Smooth muscle cell of the brain vasculature (primary cell): Measurements from ENCODE around the gene HOXA6.

Experiments used
- DNase-seq: peaks from one replicate; pipeline ENCODE4 v3.0.0-alpha.2; 2012; ENCODE audit warnings: low read depth, low spot score

The HOXA6 gene

DNA sequence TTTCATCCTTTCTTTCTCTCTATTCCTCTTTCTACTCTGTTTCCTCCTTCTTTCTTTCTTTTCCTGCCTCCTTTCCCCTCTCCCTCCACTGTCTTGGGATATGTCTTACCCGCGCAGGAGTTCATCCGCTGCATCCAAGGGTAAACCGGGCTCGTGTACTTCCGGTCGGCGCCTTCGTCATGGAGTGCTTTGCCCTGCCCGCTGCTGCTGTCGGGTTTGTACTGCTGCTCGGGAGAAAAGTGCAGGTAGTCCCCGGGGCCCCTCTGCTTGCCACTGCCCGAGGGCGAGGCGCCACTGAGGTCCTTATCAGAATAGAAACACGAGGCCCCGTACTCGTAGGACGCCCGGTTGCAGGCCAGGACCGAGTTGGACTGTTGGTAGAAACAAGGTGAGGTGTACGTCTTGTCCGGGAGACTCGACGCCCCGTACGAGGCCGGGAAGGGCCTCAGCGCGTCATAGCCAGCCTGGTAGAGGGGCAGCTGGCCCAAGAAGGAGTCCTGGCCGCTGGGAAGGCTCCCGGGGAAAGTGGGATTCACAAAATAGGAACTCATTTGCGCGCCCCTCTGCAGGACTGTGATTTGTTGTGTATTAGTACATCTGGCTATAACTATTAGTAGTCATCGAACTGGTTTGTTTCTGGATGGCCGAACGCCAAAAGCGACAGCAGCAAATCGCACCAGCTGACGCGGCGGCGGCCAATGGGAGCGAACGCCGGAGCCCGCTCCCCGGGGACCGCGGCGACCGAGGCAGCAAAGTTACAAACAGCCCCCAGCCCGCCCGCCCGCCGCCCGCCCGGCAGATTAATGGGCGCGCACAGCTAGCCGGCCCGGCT is at the start of gene HOXA6:
Gene HOXA6, minus strand, starts transcription at position 576 of the 832 bp plus-strand sequence. Its CDS starts 25 bp downstream, at position 551.
- no peak for DNase-seq

DNA sequence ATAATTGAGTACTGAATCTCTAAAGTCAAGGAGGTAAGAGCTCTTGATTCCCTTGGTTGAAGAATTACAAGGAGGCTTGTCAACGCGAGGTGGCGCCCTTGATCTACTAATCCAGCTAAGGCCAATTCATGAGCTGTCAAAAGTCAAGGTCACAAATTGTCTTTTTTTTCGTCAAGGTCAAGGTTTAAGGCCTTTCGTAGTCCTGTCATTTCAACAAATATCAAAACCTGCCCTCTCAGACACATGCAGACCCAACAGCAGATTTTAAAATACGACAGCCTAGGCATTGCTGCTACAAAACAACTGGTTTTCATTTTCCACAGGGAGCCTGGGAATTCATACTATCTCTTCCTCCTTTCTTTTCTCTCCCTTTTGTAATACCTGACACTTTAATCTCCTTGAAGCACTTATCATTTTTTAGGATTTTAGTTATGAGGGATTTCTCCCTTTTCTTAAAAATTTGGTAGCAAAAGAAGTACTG is 48.8 kb upstream of the HOXA6 start:
- peak; percentile 51 for DNase-seq

DNA sequence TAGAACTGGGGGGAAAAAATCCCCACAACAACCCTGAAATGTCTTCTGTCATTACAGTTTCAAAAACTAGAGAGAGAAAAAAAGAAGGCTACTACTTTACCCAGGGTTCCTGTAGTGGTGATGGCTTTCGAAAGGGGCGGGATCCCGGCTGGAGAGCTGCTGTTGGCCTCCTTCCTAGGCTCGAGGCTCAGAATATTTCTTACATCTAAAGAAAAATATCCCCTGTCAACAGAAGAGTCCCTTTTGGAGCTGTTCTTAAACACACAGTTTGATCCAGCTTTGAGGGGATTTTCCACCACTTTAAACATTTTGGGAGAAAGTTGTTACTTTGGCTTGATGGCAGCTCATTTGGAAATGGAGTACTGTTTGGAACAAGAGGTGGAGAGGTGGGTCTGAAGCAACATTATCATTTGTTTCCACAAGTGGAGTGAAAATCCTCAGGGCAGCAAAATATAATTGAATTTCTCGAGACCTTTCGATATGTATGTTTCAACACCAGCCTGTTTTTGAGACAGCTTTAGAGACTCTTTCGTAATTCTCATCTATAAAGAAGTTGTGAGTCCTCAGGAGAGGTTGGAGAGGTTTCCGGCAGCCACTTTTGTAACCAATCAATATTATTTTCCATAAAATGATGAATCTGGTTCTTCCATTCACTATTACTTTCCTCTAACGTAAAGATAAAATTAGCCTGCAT is 47.3 kb upstream of the HOXA6 start:
- DNase-seq, result no peak

DNA sequence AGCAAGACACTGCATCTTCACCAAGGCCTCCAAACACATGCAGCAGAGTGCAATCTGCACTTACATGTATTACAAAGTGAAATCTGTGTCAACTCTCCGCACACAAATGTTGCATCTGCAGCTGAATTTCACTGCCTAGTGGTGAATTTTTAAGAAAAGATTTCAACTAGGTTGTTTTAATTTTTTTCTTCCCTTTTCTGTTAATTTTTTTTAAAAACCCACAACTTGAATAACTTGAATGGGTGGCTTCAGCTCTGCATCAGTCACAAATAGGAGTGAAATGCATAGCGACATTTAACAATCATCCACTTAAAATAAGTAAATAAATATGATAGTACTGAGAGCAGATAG is 46.4 kb upstream of the HOXA6 start:
- no peak for DNase-seq

DNA sequence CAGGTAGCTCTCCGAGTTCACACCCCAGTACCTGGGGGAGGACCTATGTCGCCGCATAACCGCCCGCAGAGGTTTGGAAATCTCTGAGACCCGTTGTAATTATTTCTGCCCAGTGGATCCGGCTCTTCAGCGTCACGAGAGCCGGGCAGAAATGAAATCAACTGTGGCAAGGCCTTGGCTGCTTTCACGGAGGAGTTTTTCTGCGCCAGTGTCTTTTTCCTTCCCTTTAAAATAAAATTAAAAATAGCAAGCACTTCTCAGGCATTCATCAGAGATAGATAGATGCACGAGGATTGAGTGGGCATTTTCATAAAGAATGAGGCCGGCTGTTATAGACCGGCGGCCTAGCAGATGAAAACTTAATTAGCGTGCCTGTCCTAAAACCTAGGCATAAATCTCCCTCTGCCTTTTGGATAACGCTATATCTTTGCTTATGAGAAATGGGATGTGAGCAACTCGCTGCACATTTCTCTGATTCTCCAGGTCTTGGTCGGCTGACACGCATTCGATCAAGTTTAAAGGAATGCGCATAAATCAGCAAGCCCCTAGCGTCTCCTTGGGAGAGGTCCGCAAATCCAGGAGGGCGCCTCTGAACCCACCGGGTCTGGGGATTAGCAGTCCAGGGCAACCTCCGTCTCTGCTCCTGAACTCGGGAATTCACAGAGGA is 45.9 kb upstream of the HOXA6 start:
- DNase-seq, result no peak

GRCh38 chr7:27192546-27193334 is 45.2 kb upstream of the HOXA6 start:
- no peak for DNase-seq

GRCh38 chr7:27191833-27192545 is 44.4 kb upstream of the HOXA6 start:
- DNase-seq, result no peak

DNA sequence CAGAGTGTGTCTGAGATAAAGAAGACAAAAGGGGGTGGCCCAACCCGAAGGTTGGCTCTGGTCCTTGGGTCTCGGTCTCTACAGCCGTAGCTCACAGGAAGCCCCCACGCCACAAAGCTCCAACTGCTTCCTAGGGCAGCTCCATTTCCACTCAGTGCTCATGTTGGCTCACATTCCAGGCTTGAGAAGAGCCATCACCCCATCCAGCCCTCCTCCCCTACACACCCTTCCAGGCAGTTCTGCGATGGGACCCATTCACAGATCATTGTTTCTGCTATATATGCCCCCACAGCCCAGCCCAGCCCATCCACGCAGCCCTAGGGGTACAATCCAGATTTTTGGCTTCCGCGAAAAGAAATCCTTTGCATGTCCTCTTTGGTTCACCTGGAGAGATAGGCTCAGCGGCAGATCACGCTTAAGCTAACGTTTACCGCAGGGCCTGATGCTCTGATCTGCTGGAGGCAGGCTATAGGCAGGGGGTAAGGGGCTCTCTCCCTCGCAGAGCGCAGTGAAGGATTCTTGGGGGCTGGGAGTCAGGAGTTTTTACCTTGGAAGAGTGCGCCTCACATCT is 43.7 kb upstream of the HOXA6 start:
- no peak for DNase-seq

GRCh38 chr7:27189997-27190748 is 42.6 kb upstream of the HOXA6 start:
- no peak for DNase-seq

DNA sequence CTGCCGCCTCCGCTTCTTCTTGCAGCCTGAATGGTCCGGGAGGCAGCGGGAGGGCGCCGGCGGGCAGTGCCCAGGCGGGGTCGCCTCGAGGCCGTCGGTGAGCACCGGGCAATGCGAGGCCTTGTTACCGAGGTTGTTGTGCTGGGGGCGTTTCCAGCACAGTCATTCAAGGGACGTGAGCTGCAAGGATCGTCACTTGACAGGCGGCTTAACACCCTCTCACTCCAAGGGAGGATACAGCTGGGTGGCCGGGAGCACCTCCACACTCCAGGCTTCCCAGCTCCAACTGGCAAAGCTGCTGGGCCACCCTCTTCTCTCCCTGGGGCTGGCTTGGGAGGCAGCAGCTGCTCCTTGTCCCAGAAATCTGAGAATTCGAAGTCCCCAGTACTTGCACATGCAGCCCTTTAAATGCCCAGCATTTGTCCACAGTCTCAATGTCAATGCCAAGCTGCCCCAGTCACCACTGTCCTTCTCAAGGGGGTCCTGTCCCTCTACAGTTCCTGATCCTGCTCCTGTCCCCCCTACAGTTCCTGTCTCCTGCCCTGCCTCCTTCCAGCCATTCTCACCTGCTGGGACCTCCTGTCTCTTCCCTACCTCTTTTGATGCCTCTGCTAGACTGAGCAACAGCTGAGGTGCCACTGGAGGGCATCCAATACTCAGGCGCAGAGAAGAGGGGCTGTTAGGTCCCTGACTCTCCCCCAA is 41.9 kb upstream of the HOXA6 start:
- no peak for DNase-seq

GRCh38 chr7:27188386-27189294 is 41.1 kb upstream of the HOXA6 start:
- DNase-seq, result no peak

GRCh38 chr7:27187475-27188385 is 40.2 kb upstream of the HOXA6 start:
- DNase-seq, result no peak

- DNase-seq, result no peak
These were observed 39.3 kb upstream of the HOXA6 start for GRCh38 chr7:27186668-27187474.

- no peak for DNase-seq
These were observed 38.5 kb upstream of the HOXA6 start for GRCh38 chr7:27185854-27186667.
